Peyer's patch (tissue), 4 donors: ENCODE results near the gene ZBTB24. TPM values are rescaled to one million over a fixed set of nuclear protein-coding genes. Genes with fewer than 3 reads are reported as not detected.

ENCODE experiments used
- DNase-seq, 3 donors: peaks; one replicate each; pipeline ENCODE4 v3.0.0-alpha.2; 2017 to 2019
- H3K27ac ChIP-seq, 4 donors: fragments of 200-600 bp; sonication (generic); one replicate each; pipeline ENCODE4 v1.5.1; 2016 to 2019
- H3K27me3 ChIP-seq, 2 donors: fragments of 200-600 bp; sonication (generic); one replicate each; pipeline ENCODE4 v1.5.1; 2019
- H3K36me3 ChIP-seq, 3 donors: fragments of 200-600 bp; sonication (generic); one replicate each; pipeline ENCODE4 v1.5.1; 2016 to 2019
- H3K4me1 ChIP-seq, 4 donors: fragments of 200-600 bp; sonication (generic); one replicate each; pipeline ENCODE4 v1.5.1; 2016 to 2019
- H3K4me3 ChIP-seq, 4 donors: fragments of 200-600 bp; sonication (generic); 1 replicate in 3 of 4; 2 replicates in 1 of 4; pipeline ENCODE4 v1.5.1; 2016 to 2019; ENCODE audit warnings: mild to moderate bottlenecking in 1 of 4
- H3K9me3 ChIP-seq, 4 donors: fragments of 200-600 bp; sonication (generic); one replicate each; pipeline ENCODE4 v1.5.1; 2016 to 2019; ENCODE audit warnings: mild to moderate bottlenecking in 1 of 4
- POLR2A ChIP-seq, 2 donors: fragments of 450-650 bp; IDR thresholded peaks; one replicate each; pipeline ENCODE4 v1.5.1; 2017; ENCODE audit warnings: antibody characterized with exemption in 2 of 2, mild to moderate bottlenecking in 2 of 2, moderate library complexity in 2 of 2
- total RNA-seq, 4 donors: library from RNA; depleted of rRNA; stranded (reverse); fragments of >200 nt; gene quantifications; one replicate each; pipeline ENCODE4 v1.1.0, GENCODE V29; 2016
- TF ChIP-seq, protein P1 (sequence below), 6 experiments: fragments of 450-650 bp in 4 of 6; fragments of 200-600 bp in 2 of 6; sonication (generic) in 1 of 6; IDR thresholded peaks; one replicate each; pipeline ENCODE4 v1.5.1; 2017 to 2019; ENCODE audit warnings: antibody characterized with exemption in 6 of 6, mild to moderate bottlenecking in 3 of 6, moderate library complexity in 1 of 6

ZBTB24 gene
- total RNA-seq, 4 donors from 2014 or later, result 6.7 to 11.6 (median 9.1) TPM

DNA sequence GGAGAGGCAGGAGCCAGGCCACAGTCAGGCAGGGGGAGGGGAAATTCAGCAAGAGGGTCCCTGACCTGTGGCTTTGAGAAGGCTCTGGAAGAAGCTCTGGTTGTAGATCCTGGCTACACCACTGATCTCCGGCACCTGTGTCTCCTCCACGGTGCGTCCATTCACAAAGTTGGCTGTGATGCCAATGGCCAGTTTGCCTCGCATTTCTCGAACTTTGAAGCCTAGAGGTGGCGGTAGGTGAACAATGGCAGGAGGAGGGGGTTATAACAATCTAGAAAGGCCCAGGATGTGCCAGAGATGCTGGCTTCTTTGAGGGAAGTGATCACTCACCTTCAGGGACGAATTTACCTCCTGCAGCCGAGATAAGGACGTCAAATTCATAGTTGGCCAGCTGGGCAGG is 30.8 kb downstream of the ZBTB24 start:
- Histone ChIP-seq H3K27me3 (no peaks in the 10 kb centered on the region), H3K9me3 (no peaks in the 10 kb centered on the region), H3K27ac (no peak overlapping the region), H3K36me3 (peaks cover 0 to 35% (median 0%) of the 10 kb centered on the region in 3 donors), H3K4me1 (peaks cover 0 to 41% (median 23%) of the 10 kb centered on the region in 4 donors), H3K4me3 (no peak overlapping the region)
- DNase-seq, result no peak
- no peak for TF ChIP-seq POLR2A (IDR thresholded peaks at IDR 0.05)

- H3K9me3 ChIP-seq, result no peaks in the 10 kb centered on the region
These were observed 31.6 kb downstream of the ZBTB24 start for GRCh38 chr6:109451376-109451775.

DNA sequence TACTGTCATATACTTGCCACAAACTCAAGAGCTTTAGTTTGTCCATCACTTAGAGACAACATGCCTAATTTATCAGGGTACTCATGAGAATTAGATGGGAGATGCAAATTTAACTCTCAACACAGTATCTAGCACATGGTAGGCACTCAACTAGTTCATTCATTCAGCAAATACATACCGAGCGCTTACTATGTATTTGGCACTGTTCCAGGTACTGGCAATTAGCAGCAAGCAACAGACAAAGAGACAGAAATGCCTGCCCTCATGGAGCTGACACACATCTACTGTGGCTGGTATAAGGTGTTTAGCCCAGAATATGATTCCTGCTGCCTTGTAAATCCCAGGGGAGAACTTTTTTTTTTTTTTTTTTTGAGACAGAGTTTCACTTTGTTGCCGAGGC is 32.2 kb downstream of the ZBTB24 start:
- H3K27ac ChIP-seq, result peak overlapping the region in 1 of 4 donors; percentile 68
- H3K4me3 ChIP-seq, result no peak overlapping the region
- no peaks in the 10 kb centered on the region for H3K27me3 ChIP-seq
- peaks cover 0 to 29% (median 20%) of the 10 kb centered on the region in 4 donors for H3K4me1 ChIP-seq
- H3K36me3 ChIP-seq, result peaks cover 0 to 47% (median 0%) of the 10 kb centered on the region in 3 donors
- TF ChIP-seq, protein P1, sequence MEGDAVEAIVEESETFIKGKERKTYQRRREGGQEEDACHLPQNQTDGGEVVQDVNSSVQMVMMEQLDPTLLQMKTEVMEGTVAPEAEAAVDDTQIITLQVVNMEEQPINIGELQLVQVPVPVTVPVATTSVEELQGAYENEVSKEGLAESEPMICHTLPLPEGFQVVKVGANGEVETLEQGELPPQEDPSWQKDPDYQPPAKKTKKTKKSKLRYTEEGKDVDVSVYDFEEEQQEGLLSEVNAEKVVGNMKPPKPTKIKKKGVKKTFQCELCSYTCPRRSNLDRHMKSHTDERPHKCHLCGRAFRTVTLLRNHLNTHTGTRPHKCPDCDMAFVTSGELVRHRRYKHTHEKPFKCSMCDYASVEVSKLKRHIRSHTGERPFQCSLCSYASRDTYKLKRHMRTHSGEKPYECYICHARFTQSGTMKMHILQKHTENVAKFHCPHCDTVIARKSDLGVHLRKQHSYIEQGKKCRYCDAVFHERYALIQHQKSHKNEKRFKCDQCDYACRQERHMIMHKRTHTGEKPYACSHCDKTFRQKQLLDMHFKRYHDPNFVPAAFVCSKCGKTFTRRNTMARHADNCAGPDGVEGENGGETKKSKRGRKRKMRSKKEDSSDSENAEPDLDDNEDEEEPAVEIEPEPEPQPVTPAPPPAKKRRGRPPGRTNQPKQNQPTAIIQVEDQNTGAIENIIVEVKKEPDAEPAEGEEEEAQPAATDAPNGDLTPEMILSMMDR (IDR thresholded peaks at IDR 0.05), result no peak
- no peak for TF ChIP-seq POLR2A (IDR thresholded peaks at IDR 0.05)
- no peak for DNase-seq
- no peaks in the 10 kb centered on the region for H3K9me3 ChIP-seq

More at GRCh38 chr6:109451376-109451775, 31.6 kb downstream of the ZBTB24 start:
- no peak overlapping the region for H3K27ac ChIP-seq
- peaks cover 0 to 42% (median 0%) of the 10 kb centered on the region in 3 donors for H3K36me3 ChIP-seq
- no peak for TF ChIP-seq POLR2A (IDR thresholded peaks at IDR 0.05)
- TF ChIP-seq, protein P1 (IDR thresholded peaks at IDR 0.05), result no peak
- DNase-seq, result no peak
- H3K4me3 ChIP-seq, result no peak overlapping the region
- peaks cover 0 to 35% (median 21%) of the 10 kb centered on the region in 4 donors for H3K4me1 ChIP-seq
- no peaks in the 10 kb centered on the region for H3K27me3 ChIP-seq

GRCh38 chr6:109449795-109450673 is 33.0 kb downstream of the ZBTB24 start:
- DNase-seq, result peak; percentile 50 to 87 (median 82)
- no peaks in the 10 kb centered on the region for H3K9me3 ChIP-seq
- peaks cover 0 to 55% (median 0%) of the 10 kb centered on the region in 3 donors for H3K36me3 ChIP-seq
- H3K4me3 ChIP-seq, result no peak overlapping the region
- no peaks in the 10 kb centered on the region for H3K27me3 ChIP-seq
- TF ChIP-seq POLR2A (IDR thresholded peaks at IDR 0.05), result no peak
- TF ChIP-seq, protein P1 (IDR thresholded peaks at IDR 0.05), result no peak
- peak overlapping the region in 2 of 4 donors; percentile 19 to 68 for H3K27ac ChIP-seq
- peaks cover 0 to 29% (median 20%) of the 10 kb centered on the region in 4 donors for H3K4me1 ChIP-seq

GRCh38 chr6:109449064-109449794 is 33.8 kb downstream of the ZBTB24 start:
- TF ChIP-seq, protein P1 (IDR thresholded peaks at IDR 0.05), result no peak
- no peak for TF ChIP-seq POLR2A (IDR thresholded peaks at IDR 0.05)
- Histone ChIP-seq H3K4me1 (peaks cover 0 to 26% (median 15%) of the 10 kb centered on the region in 4 donors), H3K36me3 (peaks cover 0 to 63% (median 0%) of the 10 kb centered on the region in 3 donors), H3K4me3 (no peak overlapping the region), H3K27me3 (no peaks in the 10 kb centered on the region), H3K27ac (peak overlapping the region in 2 of 4 donors; percentile 19 to 68), H3K9me3 (no peaks in the 10 kb centered on the region)
- peak in 1 of 3 donors; percentile 48 for DNase-seq
